HG03280 (cell line): Measurements from ENCODE around the gene CSPG4.
"Not testable (repeated sequence)": the region's sequence is repeated elsewhere in the genome, so short reads cannot be mapped to it uniquely, and the experiment has no call there.

Experiments used
- ATAC-seq: cut with Tn5 transposase; IDR thresholded peaks from one replicate; pipeline ENCODE4 v1.9.1; 2021; ENCODE audit warnings: mild to moderate bottlenecking, moderate library complexity; ENCODE audit not compliant: unreplicated experiment

CSPG4 gene

GRCh38 chr15:75705375-75705774, 7.3 kb downstream of the CSPG4 start:
- not testable (repeated sequence) for ATAC-seq

DNA sequence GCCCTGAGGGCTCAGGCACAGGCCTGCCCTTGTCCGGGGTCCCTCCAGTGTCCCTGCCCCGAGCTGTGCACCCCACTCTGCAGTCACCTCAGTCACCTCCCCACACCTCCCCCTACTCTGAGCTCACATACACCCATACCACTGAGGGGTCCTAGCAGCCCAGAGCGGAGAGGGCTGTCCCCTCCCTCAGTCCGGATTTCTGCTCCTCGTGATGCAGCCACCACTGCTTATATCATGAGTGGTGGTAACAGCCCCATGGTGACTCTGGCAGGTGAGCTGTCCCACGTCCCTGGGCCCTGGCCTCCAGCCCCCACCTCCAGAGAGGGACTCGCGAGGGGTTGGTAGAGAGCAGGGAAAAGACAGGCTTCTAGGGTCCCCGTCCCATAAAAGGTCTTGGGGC, 8.0 kb downstream of the CSPG4 start:
- no peak for ATAC-seq

GRCh38 chr15:75704263-75704615, 8.4 kb downstream of the CSPG4 start:
- ATAC-seq = no peak

DNA sequence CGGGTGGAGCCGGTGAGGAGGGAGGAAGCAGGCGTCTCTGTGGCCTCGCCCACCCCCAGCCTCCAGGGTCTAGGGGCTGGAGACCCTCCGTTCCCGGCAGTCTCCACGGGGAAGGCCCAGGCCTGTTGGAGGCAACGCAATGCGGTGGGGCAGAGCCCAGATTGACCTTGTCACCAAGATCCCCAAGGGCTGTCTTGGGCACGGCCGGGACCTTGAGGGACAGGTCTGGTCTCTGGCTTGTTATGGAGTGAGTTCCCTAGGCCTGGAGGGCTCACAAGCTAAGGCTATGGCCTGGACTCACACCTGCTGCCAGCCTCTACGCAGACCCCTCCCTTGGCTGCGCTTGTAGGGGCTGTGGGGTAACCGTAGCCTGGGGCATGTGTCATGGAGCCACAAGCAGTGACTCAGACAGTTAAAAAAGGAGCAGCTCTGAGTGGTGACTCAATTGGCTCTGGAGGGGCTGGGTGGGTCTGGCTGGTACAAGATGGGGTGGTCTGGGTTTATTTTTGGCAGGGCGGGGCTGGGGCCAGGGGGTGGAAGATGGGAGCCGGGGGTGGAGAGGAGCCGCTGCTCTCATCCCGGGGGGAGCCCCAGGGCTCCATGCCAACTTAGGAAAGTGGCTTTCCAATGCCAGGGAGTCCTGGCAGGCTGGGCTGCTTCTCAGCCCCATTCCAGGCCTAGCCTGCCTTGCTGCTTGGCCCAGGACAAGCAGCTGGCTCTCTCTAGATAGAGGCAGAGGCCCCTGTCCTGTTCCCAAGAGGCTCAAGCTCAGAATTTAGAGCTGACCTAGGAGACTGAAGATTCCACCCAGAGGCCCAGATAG, 9.0 kb downstream of the CSPG4 start:
- not testable (repeated sequence) for ATAC-seq

DNA sequence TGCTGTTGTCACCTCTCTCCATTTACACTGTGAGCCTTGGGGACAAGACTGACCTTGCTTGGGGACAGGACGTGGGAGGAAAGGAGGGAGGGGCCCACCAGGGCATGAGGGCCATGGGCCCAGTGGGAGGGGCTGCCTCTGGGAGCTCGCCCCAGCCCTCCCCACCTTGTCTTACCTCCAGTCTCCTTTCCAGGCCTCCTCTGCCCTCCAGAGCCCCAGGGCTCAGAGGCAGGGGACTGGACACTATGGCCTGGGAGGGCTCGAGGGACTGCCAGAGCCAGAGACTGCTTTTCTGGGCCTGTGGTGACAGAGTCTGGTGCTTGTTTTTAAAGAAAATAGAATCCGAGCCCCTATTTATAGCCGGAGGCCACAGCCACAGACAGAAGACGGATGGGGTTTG, 10.2 kb downstream of the CSPG4 start:
- ATAC-seq = no peak

GRCh38 chr15:75701071-75702003, 11.3 kb downstream of the CSPG4 start:
- not testable (repeated sequence) for ATAC-seq

DNA sequence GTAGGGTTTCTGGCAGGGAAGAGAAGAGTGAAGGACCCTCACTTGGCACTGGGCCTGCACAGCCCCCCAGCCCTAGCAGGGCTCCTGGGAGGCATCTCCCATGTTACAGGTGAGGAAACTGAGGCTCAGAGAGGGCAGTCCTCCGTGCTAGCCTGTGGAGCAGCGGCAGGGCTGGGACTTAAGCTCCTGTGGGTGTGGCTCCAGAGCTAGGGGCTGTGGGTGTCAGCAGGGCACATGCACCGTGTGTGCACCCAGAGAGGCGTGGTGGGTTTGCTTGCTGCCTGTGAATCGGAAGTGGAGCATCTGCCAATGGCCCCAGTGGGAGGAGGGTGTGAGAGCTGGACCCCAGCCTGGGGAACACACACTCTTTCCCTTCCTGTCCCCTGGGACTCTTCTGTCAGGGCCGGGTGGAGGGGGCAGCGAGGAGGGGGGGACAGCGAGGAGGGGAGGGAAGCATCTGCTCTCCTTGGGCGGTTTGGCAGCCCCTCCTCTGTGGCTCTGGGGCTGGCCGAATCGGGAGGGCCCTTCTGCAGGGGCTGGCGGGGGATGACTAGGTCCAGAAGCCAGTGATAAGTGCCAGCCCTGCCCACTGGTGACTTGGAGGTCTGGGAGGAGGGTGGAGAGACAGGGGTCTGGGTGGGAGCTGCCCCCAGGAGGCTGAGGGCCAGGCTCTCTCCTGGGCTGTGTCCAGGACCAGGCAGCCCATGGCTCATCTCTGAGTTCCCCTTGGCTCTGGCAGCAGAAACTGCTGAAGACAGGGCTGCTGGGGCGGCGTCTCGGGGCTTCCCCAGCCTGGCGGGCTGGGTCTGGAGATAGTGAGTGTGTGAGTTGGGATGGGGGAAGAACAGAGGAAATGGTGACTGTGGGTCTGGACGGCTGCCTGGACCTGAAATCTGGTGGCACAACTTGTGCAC, 12.4 kb downstream of the CSPG4 start:
- ATAC-seq = not testable (repeated sequence)

DNA sequence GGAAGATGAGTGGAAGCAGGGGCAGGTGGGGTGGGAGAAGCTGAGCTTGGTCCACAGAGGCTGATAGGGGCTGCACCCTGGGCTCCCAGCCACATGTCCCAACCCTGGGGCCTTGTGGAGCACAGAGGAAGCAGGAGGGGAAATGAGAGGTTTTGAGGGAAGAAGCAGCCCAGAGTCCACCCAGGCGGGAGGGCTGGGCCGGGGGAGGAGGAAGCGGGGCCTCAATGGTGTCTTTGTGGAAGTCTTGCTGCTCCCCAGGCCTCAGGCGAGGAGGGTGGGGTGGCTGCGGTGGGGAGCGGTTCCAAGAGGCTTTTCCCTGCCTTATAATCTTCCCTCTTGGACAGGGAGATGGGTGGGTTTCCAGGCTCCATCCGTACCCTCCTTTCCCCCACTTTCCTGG, 13.1 kb downstream of the CSPG4 start:
- ATAC-seq = not testable (repeated sequence)

DNA sequence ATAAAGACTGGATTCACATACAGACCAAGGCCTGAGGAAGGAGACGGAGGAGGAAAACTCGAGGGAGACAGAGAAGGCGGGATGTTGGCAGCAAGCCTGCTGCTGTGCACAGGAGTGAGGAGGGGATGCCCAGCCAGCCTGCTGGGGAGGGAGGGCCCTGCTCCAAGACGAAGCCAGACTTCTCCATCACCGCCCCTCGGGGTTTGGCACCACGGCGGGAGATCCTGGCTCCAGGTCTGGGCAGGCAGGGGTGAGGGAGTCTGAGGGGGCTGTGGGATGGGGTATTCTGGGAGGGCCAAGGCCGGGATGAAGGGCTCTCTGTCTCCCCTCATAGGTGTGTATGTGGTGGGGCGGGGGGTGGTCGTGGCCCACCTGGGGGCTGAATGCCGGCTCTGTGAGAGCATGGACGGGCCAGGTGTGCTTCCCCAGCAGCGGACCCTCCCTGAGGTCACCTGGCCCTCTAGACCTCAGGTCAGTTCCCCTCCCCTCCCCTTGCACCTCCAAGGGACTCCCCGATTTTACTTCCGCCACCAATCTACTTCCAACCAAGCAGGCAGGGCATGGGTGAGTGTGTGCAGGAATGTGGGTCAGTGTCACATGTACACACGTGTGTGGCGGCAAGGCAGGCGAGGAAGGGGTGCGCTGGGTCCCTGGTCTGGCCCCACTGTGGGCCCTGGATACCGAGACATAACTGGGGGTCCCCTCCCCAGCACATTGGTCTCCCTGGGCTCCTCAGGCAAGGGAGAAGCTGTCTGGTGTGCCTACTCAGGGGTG, 14.5 kb downstream of the CSPG4 start:
- not testable (repeated sequence) for ATAC-seq

GRCh38 chr15:75697523-75697922, 15.1 kb downstream of the CSPG4 start:
- no peak for ATAC-seq

GRCh38 chr15:75696854-75697259, 15.8 kb downstream of the CSPG4 start:
- ATAC-seq = no peak

DNA sequence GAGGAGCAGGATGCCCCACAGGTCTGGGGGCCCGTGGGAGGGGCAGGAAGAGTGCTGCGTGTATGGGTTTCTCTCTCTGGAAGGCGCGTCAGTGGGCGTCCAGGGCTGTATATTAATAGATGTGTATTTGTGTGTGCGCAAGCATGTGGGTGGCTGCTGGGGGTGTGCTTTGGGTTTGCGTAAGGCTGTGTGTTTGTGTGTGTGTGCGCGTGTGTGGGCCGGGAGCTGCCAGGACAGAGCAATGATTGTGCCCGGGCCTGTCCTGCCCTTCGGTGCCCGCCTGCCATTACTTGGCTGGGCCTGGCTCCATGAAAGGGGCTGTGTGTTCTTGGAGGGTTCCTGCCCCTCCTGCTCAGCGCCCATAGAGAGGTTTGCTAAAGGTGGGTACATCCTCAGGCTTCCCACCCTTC, 16.3 kb downstream of the CSPG4 start:
- ATAC-seq = no peak

GRCh38 chr15:75695634-75696310, 16.9 kb downstream of the CSPG4 start:
- ATAC-seq = no peak

GRCh38 chr15:75695220-75695619, 17.4 kb downstream of the CSPG4 start:
- ATAC-seq = no peak

DNA sequence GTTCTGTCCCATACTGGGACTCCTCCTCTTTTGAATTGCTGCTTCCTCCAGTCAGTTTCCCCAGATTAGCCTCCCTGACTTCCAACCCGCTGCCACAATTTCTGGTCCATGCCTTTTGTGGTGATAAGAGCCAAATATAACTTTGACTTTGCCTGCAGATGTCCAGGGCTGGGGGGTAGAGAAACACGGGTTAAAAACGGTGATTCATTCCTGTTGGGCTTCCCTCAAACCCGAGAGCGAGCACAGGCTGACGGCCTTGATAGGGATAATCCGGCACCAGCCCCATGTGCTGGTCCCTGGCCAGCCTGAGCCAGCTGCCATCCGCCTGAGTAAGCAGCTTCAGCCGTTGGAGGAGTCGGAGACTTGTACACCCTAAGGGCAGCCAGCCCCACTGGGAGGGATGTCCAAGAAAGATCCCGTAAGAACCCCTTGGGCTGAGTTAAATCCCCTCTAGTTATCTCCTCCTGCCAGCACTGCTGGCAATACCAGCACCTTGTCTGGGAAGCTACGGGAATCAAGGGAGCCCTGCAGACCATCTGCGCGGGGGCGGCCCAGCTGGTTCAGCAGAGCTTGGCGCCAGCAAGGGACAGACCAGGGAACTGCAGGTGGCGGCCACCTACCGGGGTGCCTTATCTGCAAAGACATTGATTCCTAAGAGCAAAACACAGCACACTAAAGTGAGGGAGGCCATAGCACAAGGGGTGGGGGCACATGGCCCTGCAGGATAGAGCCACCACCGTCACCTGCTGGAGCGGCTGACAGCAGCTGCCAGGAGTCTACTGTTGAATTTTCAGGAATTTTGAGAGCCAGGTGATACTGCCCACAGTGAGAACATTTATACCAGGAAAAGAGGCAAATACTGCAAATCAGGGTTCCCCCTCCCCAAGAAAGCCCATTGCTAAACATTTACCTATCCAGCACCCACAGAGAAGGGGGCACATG, 18.1 kb downstream of the CSPG4 start:
- no peak for ATAC-seq

DNA sequence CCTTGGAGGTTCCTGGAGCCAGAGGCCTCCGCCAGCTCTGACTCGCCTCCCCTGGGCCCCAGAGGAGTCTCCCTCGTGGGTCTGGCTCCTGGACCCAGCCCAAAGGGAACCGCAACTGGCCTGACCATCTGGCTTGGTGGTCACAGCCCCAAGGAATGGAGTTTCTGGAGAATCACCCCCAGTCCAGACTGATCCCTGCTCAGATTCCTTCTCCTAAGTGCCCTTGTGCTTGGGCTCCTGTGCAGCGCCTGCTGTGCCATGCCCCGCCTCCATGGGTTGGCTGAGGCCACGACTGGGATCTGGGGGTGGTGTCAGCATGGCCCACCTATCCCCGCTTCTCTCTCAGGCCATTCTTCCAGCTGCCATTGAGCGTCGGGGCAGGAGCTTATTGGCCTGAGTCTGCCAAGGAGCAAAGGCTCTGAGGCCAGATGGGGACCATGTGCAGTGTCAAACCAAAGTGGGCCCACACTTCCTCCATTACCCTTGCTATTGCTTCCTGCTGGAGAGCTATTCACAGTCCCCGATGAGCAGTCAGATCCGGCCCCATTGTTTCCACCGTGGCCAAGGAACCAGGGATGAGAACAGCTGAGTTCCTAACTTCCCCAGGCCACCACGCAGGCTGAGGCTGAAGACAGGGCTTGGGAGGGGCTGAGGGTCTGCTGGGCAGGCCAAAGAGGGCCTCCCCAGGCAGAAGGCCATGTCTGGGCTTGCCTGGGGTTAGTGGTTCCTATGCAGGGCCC, 19.0 kb downstream of the CSPG4 start:
- ATAC-seq = no peak

GRCh38 chr15:75693028-75693427, 19.6 kb downstream of the CSPG4 start:
- not testable (repeated sequence) for ATAC-seq

DNA sequence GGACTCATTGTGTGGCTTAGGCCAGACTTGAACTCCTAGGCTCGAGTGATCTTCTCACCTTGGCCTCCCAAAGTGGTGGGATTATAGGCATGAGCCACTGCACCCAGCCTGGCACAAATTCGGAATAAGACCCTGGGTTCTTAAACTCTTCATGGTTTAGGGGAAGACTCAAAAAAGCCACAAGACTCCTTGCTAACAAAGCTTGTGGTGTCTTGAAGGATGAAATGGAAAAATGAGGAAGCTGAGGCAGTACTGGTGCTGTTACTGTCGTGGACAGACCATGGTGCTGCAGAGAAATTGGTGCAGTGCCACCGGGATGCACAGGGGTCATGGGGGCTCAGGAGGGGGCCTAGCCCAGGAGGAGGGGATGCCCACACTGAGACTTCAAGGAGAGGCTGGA, 20.3 kb downstream of the CSPG4 start:
- not testable (repeated sequence) for ATAC-seq
